Activated CD4-positive, alpha-beta T cell treated with anti-CD3 and anti-CD28 coated beads for 36 hours (primary cell): ENCODE data around the gene CLCN7. TPM values are rescaled to one million over a fixed set of nuclear protein-coding genes. Genes with fewer than 3 reads are reported as not detected.

Source experiments
- ATAC-seq: fragments of 200-7000 bp; cut with Tn5 transposase; one replicate; pipeline ENCODE4 v1.10.0; 2021; ENCODE audit warnings: mild to moderate bottlenecking, moderate library complexity
- CTCF ChIA-PET: fragments of 350-600 bp; sonication (Branson Sonifier 250); formaldehyde crosslinking; loops from one replicate; lab custom pipeline; 2021; ENCODE audit warnings: antibody characterized with exemption; lab: Charles Lee
- POLR2A ChIA-PET: fragments of 350-600 bp; sonication (Branson Sonifier 250); formaldehyde crosslinking; loops from one replicate; lab custom pipeline; 2021; ENCODE audit warnings: antibody characterized with exemption, inconsistent platforms; lab: Charles Lee
- DNase-seq: peaks from one replicate; pipeline ENCODE4 v3.0.0-alpha.2; 2020
- H3K27ac Mint-ChIP-seq: one replicate; pipeline ENCODE4 v1.8.0; 2021; ENCODE audit warnings: mixed read lengths
- H3K27me3 Mint-ChIP-seq: one replicate; pipeline ENCODE4 v1.8.0; 2021; ENCODE audit warnings: mixed read lengths
- H3K36me3 Mint-ChIP-seq: one replicate; pipeline ENCODE4 v1.8.0; 2021; ENCODE audit warnings: low read depth, mixed read lengths
- H3K4me1 Mint-ChIP-seq: one replicate; pipeline ENCODE4 v1.8.0; 2021; ENCODE audit warnings: mixed read lengths
- H3K4me3 Mint-ChIP-seq: one replicate; pipeline ENCODE4 v1.8.0; 2021; ENCODE audit warnings: mild to moderate bottlenecking, moderate library complexity, mixed read lengths
- H3K9me3 Mint-ChIP-seq: one replicate; pipeline ENCODE4 v1.8.0; 2021; ENCODE audit warnings: low read depth, mixed read lengths
- intact Hi-C, 2 experiments: fragments of 100-400 bp; cut with DNase I in 1 of 2; cut with micrococcal nuclease in 1 of 2; formaldehyde crosslinking; loops; one replicate each; pipeline versions ENCODE4 v1.14.2 to v1.15.1; 2022 to 2024; cut with DNase I, micrococcal nuclease
- total RNA-seq, 2 experiments: library from RNA; stranded (reverse); gene quantifications; one replicate each; pipeline ENCODE4 v1.2.3, GENCODE V29; 2021

CLCN7 gene
- total RNA-seq, 2 experiments from 2014 or later, result 29.9 to 33.7 TPM

GRCh38 chr16:1509307-1510221, 34.7 kb upstream of the CLCN7 start:
- Mint-ChIP-seq H3K4me3 (no peak overlapping the region), H3K27me3 (no peaks in the 10 kb centered on the region), H3K27ac (no peak overlapping the region), H3K9me3 (peaks cover 5% of the 10 kb centered on the region), H3K4me1 (no peaks in the 10 kb centered on the region), H3K36me3 (peaks cover 23% of the 10 kb centered on the region)
- POLR2A ChIA-PET, result no interaction called here
- intact Hi-C loops, result no loop called here
- CTCF ChIA-PET, result no interaction called here
- ATAC-seq (no peak), DNase-seq (no peak)

GRCh38 chr16:1508494-1509187, 33.8 kb upstream of the CLCN7 start:
- DNase-seq (no peak), ATAC-seq (no peak)
- H3K4me3 Mint-ChIP-seq, result no peak overlapping the region
- H3K9me3 Mint-ChIP-seq, result peaks cover 2% of the 10 kb centered on the region
- intact Hi-C loops, result no loop called here
- ChIA-PET POLR2A (no interaction called here), CTCF (no interaction called here)
- no peak overlapping the region for H3K27ac Mint-ChIP-seq
- H3K27me3 Mint-ChIP-seq, result no peaks in the 10 kb centered on the region
- H3K4me1 Mint-ChIP-seq, result no peaks in the 10 kb centered on the region
- peaks cover 25% of the 10 kb centered on the region for H3K36me3 Mint-ChIP-seq

GRCh38 chr16:1506494-1507213, 31.8 kb upstream of the CLCN7 start:
- H3K36me3 Mint-ChIP-seq, result peaks cover 27% of the 10 kb centered on the region
- DNase-seq (no peak), ATAC-seq (no peak)
- no peak overlapping the region for H3K27ac Mint-ChIP-seq
- CTCF ChIA-PET, result no interaction called here
- POLR2A ChIA-PET, result no interaction called here
- intact Hi-C loops, result no loop called here
- no peaks in the 10 kb centered on the region for H3K9me3 Mint-ChIP-seq
- H3K4me3 Mint-ChIP-seq, result no peak overlapping the region
- H3K27me3 Mint-ChIP-seq, result no peaks in the 10 kb centered on the region
- H3K4me1 Mint-ChIP-seq, result no peaks in the 10 kb centered on the region

GRCh38 chr16:1505912-1506311, 31.1 kb upstream of the CLCN7 start:
- Mint-ChIP-seq H3K27ac (no peak overlapping the region), H3K9me3 (no peaks in the 10 kb centered on the region), H3K4me1 (no peaks in the 10 kb centered on the region), H3K4me3 (no peak overlapping the region), H3K27me3 (no peaks in the 10 kb centered on the region), H3K36me3 (peaks cover 26% of the 10 kb centered on the region)
- ChIA-PET POLR2A (no interaction called here), CTCF (no interaction called here)
- DNase-seq (no peak), ATAC-seq (no peak)
- intact Hi-C loops, result no loop called here

GRCh38 chr16:1505073-1505844, 30.4 kb upstream of the CLCN7 start:
- ChIA-PET CTCF (no interaction called here), POLR2A (no interaction called here)
- H3K27me3 Mint-ChIP-seq, result no peaks in the 10 kb centered on the region
- no peak overlapping the region for H3K4me3 Mint-ChIP-seq
- H3K4me1 Mint-ChIP-seq, result no peaks in the 10 kb centered on the region
- intact Hi-C loops, result no loop called here
- peaks cover 24% of the 10 kb centered on the region for H3K36me3 Mint-ChIP-seq
- no peak overlapping the region for H3K27ac Mint-ChIP-seq
- no peaks in the 10 kb centered on the region for H3K9me3 Mint-ChIP-seq
- ATAC-seq (no peak), DNase-seq (no peak)

GRCh38 chr16:1503110-1503955, 28.5 kb upstream of the CLCN7 start:
- H3K36me3 Mint-ChIP-seq, result peaks cover 23% of the 10 kb centered on the region
- CTCF ChIA-PET, result interaction anchor here (0.7 kb wide), 1 partner anchor 224 kb away, joined by 3 read pairs; no protein-coding TSS in a partner anchor

GRCh38 chr16:1502092-1503004, 27.5 kb upstream of the CLCN7 start:
- H3K36me3 Mint-ChIP-seq, result peaks cover 27% of the 10 kb centered on the region
- no peak overlapping the region for H3K4me3 Mint-ChIP-seq
- ATAC-seq (no peak), DNase-seq (no peak)
- ChIA-PET CTCF (no interaction called here), POLR2A (no interaction called here)
- H3K4me1 Mint-ChIP-seq, result no peaks in the 10 kb centered on the region
- no peak overlapping the region for H3K27ac Mint-ChIP-seq
- intact Hi-C loops, result no loop called here
- H3K27me3 Mint-ChIP-seq, result no peaks in the 10 kb centered on the region
- no peaks in the 10 kb centered on the region for H3K9me3 Mint-ChIP-seq

More at GRCh38 chr16:1503110-1503955, 28.5 kb upstream of the CLCN7 start:
- Mint-ChIP-seq H3K27ac (no peak overlapping the region), H3K27me3 (no peaks in the 10 kb centered on the region), H3K4me3 (no peak overlapping the region), H3K9me3 (no peaks in the 10 kb centered on the region), H3K4me1 (no peaks in the 10 kb centered on the region)
- POLR2A ChIA-PET, result no interaction called here
- intact Hi-C loops, result no loop called here
- DNase-seq, result no peak
- ATAC-seq, result no peak

GRCh38 chr16:1501630-1502029, 26.8 kb upstream of the CLCN7 start:
- POLR2A ChIA-PET, result no interaction called here

GRCh38 chr16:1500465-1501150, 25.8 kb upstream of the CLCN7 start:
- DNase-seq (no peak), ATAC-seq (no peak)
- H3K36me3 Mint-ChIP-seq, result peaks cover 30% of the 10 kb centered on the region
- intact Hi-C loops, result no loop called here
- no peak overlapping the region for H3K4me3 Mint-ChIP-seq
- H3K9me3 Mint-ChIP-seq, result no peaks in the 10 kb centered on the region
- POLR2A ChIA-PET, result no interaction called here
- H3K4me1 Mint-ChIP-seq, result no peaks in the 10 kb centered on the region
- CTCF ChIA-PET, result interaction anchor here (0.6 kb wide), 1 partner anchor 26 kb away, joined by 3 read pairs; no protein-coding TSS in a partner anchor
- H3K27me3 Mint-ChIP-seq, result no peaks in the 10 kb centered on the region
- H3K27ac Mint-ChIP-seq, result no peak overlapping the region

More at GRCh38 chr16:1501630-1502029, 26.8 kb upstream of the CLCN7 start:
- Mint-ChIP-seq H3K4me3 (no peak overlapping the region), H3K36me3 (peaks cover 31% of the 10 kb centered on the region), H3K27me3 (no peaks in the 10 kb centered on the region), H3K27ac (no peak overlapping the region), H3K4me1 (no peaks in the 10 kb centered on the region), H3K9me3 (no peaks in the 10 kb centered on the region)
- DNase-seq (no peak), ATAC-seq (no peak)
- CTCF ChIA-PET, result no interaction called here
- intact Hi-C loops, result no loop called here
